Liver (tissue), 9 donors: ENCODE results near the gene SIPA1L3. TPM values are rescaled to one million over a fixed set of nuclear protein-coding genes. Genes with fewer than 3 reads are reported as not detected.

Experiments used
- DNase-seq: peaks from one replicate; pipeline ENCODE4 v3.0.0-alpha.2; 2017; ENCODE audit warnings: low spot score
- H3K27ac ChIP-seq, 2 donors: one replicate each; pipeline ENCODE4 v1.7.0; 2013; ENCODE audit warnings: inconsistent platforms in 2 of 2, low read length in 2 of 2, control low read depth in 1 of 2, low read depth in 1 of 2, mild to moderate bottlenecking in 1 of 2
- H3K27me3 ChIP-seq, 4 donors: one replicate each; pipeline versions ENCODE4 v1.6.1 to v1.7.0; 2013; ENCODE audit warnings: low read length in 3 of 4, inconsistent platforms in 1 of 4, mild to moderate bottlenecking in 1 of 4, moderate library complexity in 1 of 4; ENCODE audit not compliant: control insufficient read depth in 4 of 4, insufficient read depth in 4 of 4
- H3K36me3 ChIP-seq, 4 donors: one replicate each; pipeline versions ENCODE4 v1.6.1 to v1.7.0; 2013; ENCODE audit warnings: low read length in 3 of 4, mild to moderate bottlenecking in 3 of 4, low read depth in 1 of 4, moderate library complexity in 1 of 4; ENCODE audit not compliant: control insufficient read depth in 4 of 4, insufficient read depth in 3 of 4
- H3K4me1 ChIP-seq, 4 donors: one replicate each; pipeline versions ENCODE4 v1.6.1 to v1.7.0; 2013; ENCODE audit warnings: low read length in 3 of 4, mild to moderate bottlenecking in 3 of 4, moderate library complexity in 1 of 4; ENCODE audit not compliant: control insufficient read depth in 4 of 4, insufficient read depth in 4 of 4
- H3K4me3 ChIP-seq, 3 donors: one replicate each; pipeline versions ENCODE4 v1.6.1 to v1.7.0; 2013; ENCODE audit warnings: low read length in 3 of 3, control low read depth in 1 of 3, low read depth in 1 of 3, mild to moderate bottlenecking in 1 of 3
- H3K9ac ChIP-seq, 2 donors: one replicate each; pipeline ENCODE4 v1.7.0; 2013; ENCODE audit warnings: low read length in 2 of 2, mild to moderate bottlenecking in 2 of 2, moderate library complexity in 2 of 2, control low read depth in 1 of 2, low read depth in 1 of 2
- H3K9me3 ChIP-seq, 4 donors: one replicate each; pipeline versions ENCODE4 v1.6.1 to v1.7.0; 2013; ENCODE audit warnings: low read length in 3 of 4; ENCODE audit not compliant: control insufficient read depth in 4 of 4
- EGR1 ChIP-seq, 2 donors: IDR thresholded peaks; 2 replicates each; pipeline ENCODE4 v1.6.1; 2016 to 2018; ENCODE audit warnings: antibody characterized with exemption in 2 of 2, low read depth in 2 of 2
- FOXA1 ChIP-seq: IDR thresholded peaks from 2 replicates; pipeline ENCODE4 v1.6.1; 2016; ENCODE audit warnings: antibody characterized with exemption
- FOXA2 ChIP-seq: IDR thresholded peaks from 2 replicates; pipeline ENCODE4 v1.6.1; 2016; ENCODE audit warnings: antibody characterized with exemption
- HNF4A ChIP-seq, 2 donors: conservative IDR thresholded peaks; 2 replicates each; pipeline ENCODE4 v1.6.1; 2016; ENCODE audit warnings: antibody characterized with exemption in 2 of 2, mild to moderate bottlenecking in 2 of 2
- HNF4G ChIP-seq: IDR thresholded peaks from 2 replicates; pipeline ENCODE4 v1.6.1; 2016; ENCODE audit warnings: antibody characterized with exemption
- JUND ChIP-seq, 2 donors: IDR thresholded peaks; 2 replicates each; pipeline ENCODE4 v1.6.1; 2016; ENCODE audit warnings: antibody characterized with exemption in 2 of 2
- RAD21 ChIP-seq, 2 donors: IDR thresholded peaks; 2 replicates each; pipeline ENCODE4 v1.6.1; 2016; ENCODE audit warnings: antibody characterized with exemption in 2 of 2, mild to moderate bottlenecking in 2 of 2
- RXRA ChIP-seq, 2 donors: IDR thresholded peaks; 2 replicates each; pipeline ENCODE4 v1.6.1; 2017 to 2018; ENCODE audit warnings: antibody characterized with exemption in 2 of 2, mild to moderate bottlenecking in 1 of 2
- SP1 ChIP-seq: IDR thresholded peaks from 2 replicates; pipeline ENCODE4 v1.6.1; 2018; ENCODE audit warnings: antibody characterized with exemption, mild to moderate bottlenecking
- TAF1 ChIP-seq: conservative IDR thresholded peaks from 2 replicates; pipeline ENCODE4 v1.6.1; 2016; ENCODE audit warnings: antibody characterized with exemption, mild to moderate bottlenecking
- WGBS: extraction: QIAGEN DNeasy Blood & Tissue Kit; methylation state at CpG from one replicate; pipeline ENCODE4 v1.1.7; 2013; 5-methylcytosine and 5-hydroxymethylcytosine counted together
- polyA plus RNA-seq, 2 donors: library from polyadenylated mRNA; stranded (reverse) in 1 of 2; unstranded in 1 of 2; fragments of 200-250 nt in 1 of 2; fragments of >200 nt in 1 of 2; fragmentation: Nextera tagmentation in 1 of 2; extraction: Ambion mirVana in 1 of 2; gene quantifications; one replicate each; pipeline versions ENCODE4 v1.2.1 to v1.2.3, GENCODE V29; 2013 to 2015
- total RNA-seq, 2 donors: library from RNA; depleted of rRNA; stranded (reverse); fragments of >200 nt; gene quantifications; one replicate each; pipeline ENCODE4 v1.2.3, GENCODE V29; 2014
- TF ChIP-seq, protein P1 (sequence below): IDR thresholded peaks from 2 replicates; pipeline ENCODE4 v1.6.1; 2016; ENCODE audit warnings: antibody characterized with exemption
- TF ChIP-seq, protein P2 (sequence below): fragments of 150-350 bp; IDR thresholded peaks from 2 replicates; pipeline ENCODE4 v1.5.1; 2017; ENCODE audit warnings: improper control_type of control experiment, low read depth, low read length; ENCODE audit not compliant: missing input control
- TF ChIP-seq, protein P3 (sequence below): IDR thresholded peaks from 2 replicates; pipeline ENCODE4 v1.6.1; 2016; ENCODE audit warnings: antibody characterized with exemption
- donor health status: healthy.
- donor health status: healthy.
- donor health status: healthy.
- donor health status: healthy.
- donor health status: healthy.

SIPA1L3 gene
- total and polyA plus RNA-seq, 4 donors, result 2.4 to 10.0 (median 4.4) TPM

DNA sequence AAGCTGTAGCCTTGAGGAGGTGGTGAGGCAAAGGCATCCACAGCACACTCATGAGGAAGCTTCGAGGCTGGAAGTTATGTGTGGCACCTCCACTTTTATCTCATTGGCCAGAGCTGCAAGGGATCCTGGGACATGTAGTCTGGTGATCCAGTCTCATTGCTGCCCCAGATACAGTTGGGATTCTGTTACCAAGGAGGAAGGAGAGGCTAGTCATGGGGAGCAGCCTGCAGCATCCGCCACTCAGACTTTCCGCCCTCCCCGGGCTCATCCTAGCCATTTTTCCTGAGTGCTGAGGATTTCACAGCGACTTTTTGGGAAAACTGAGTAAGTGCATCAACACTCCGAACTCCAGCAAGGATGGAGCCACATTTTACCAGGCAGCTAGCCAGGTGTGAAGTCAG, 242.7 kb downstream of the SIPA1L3 start:
- no peaks in the 10 kb centered on the region for H3K4me1 ChIP-seq
- no peak for DNase-seq
- H3K27me3 ChIP-seq, result no peaks in the 10 kb centered on the region
- H3K4me3 ChIP-seq, result no peak overlapping the region
- TF ChIP-seq, protein P1, sequence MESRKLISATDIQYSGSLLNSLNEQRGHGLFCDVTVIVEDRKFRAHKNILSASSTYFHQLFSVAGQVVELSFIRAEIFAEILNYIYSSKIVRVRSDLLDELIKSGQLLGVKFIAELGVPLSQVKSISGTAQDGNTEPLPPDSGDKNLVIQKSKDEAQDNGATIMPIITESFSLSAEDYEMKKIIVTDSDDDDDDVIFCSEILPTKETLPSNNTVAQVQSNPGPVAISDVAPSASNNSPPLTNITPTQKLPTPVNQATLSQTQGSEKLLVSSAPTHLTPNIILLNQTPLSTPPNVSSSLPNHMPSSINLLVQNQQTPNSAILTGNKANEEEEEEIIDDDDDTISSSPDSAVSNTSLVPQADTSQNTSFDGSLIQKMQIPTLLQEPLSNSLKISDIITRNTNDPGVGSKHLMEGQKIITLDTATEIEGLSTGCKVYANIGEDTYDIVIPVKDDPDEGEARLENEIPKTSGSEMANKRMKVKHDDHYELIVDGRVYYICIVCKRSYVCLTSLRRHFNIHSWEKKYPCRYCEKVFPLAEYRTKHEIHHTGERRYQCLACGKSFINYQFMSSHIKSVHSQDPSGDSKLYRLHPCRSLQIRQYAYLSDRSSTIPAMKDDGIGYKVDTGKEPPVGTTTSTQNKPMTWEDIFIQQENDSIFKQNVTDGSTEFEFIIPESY, result no peak
- TF ChIP-seq TAF1 (no peak), JUND (IDR thresholded peaks at IDR 0.05) (no peak), HNF4A (conservative IDR thresholded peaks at IDR 0.05) (no peak), FOXA2 (no peak), RXRA (IDR thresholded peaks at IDR 0.05) (no peak)
- TF ChIP-seq, protein P2, sequence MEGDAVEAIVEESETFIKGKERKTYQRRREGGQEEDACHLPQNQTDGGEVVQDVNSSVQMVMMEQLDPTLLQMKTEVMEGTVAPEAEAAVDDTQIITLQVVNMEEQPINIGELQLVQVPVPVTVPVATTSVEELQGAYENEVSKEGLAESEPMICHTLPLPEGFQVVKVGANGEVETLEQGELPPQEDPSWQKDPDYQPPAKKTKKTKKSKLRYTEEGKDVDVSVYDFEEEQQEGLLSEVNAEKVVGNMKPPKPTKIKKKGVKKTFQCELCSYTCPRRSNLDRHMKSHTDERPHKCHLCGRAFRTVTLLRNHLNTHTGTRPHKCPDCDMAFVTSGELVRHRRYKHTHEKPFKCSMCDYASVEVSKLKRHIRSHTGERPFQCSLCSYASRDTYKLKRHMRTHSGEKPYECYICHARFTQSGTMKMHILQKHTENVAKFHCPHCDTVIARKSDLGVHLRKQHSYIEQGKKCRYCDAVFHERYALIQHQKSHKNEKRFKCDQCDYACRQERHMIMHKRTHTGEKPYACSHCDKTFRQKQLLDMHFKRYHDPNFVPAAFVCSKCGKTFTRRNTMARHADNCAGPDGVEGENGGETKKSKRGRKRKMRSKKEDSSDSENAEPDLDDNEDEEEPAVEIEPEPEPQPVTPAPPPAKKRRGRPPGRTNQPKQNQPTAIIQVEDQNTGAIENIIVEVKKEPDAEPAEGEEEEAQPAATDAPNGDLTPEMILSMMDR, result no peak
- TF ChIP-seq, protein P3, sequence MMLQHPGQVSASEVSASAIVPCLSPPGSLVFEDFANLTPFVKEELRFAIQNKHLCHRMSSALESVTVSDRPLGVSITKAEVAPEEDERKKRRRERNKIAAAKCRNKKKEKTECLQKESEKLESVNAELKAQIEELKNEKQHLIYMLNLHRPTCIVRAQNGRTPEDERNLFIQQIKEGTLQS, result no peak
- peaks cover 4 to 18% (median 12%) of the 10 kb centered on the region in 4 donors for H3K36me3 ChIP-seq
- H3K27ac ChIP-seq, result no peak overlapping the region
- no peak overlapping the region for H3K9ac ChIP-seq
- no peaks in the 10 kb centered on the region for H3K9me3 ChIP-seq
- WGBS, result 87% methylated on average over 6 of the region's 6 CpGs

DNA sequence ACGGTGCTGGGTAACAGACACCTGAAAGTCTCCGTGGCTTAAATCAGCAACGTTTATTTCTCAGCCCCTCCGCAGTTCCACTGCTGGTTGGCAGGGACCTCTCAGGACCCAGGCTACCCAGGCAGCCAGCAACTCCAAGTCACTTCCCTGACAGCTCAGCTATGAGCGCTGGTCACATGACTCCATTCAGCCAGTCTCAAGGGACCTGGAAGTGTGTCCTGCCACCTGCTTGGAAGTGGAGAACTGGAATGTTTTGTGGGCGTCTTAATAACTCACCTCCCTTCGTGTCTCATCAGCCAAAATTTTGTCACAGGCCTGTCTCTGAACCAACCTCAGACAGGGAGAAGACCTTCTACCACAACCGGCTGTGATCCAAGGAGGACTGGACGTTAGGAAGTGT, 244.2 kb downstream of the SIPA1L3 start:
- DNase-seq, result no peak
- TF ChIP-seq EGR1 (IDR thresholded peaks at IDR 0.05; ENCODE audit: low read depth in 2 of 2), result no peak
- no peak for TF ChIP-seq FOXA1
- TF ChIP-seq HNF4A (conservative IDR thresholded peaks at IDR 0.05), result no peak
- TF ChIP-seq, protein P3, result no peak
- TF ChIP-seq HNF4G, result no peak
- no peak for TF ChIP-seq RXRA (IDR thresholded peaks at IDR 0.05)
- TF ChIP-seq FOXA2, result no peak
- TF ChIP-seq, protein P1, result no peak
- TF ChIP-seq RAD21 (IDR thresholded peaks at IDR 0.05), result no peak
- TF ChIP-seq SP1, result no peak
- H3K36me3 ChIP-seq, result peaks cover 3 to 16% (median 8%) of the 10 kb centered on the region in 4 donors

More for the DNA sequence above, 244.2 kb downstream of the SIPA1L3 start:
- H3K4me3 ChIP-seq, result no peak overlapping the region
- H3K9me3 ChIP-seq, result no peaks in the 10 kb centered on the region
- no peaks in the 10 kb centered on the region for H3K4me1 ChIP-seq
- no peak overlapping the region for H3K27ac ChIP-seq
- WGBS, result 93% methylated on average over 9 of the region's 9 CpGs
- H3K9ac ChIP-seq, result no peak overlapping the region
- no peaks in the 10 kb centered on the region for H3K27me3 ChIP-seq
